A673 (cell line): ENCODE measurements around the gene OR13C9.
"Not testable (repeated sequence)": the region's sequence is repeated elsewhere in the genome, so short reads cannot be mapped to it uniquely, and the experiment has no call there.

Experiments
- EZH2 ChIP-seq: fragments of 200-600 bp; sonication (generic); IDR thresholded peaks from 2 replicates; pipeline ENCODE4 v1.6.1; 2017; ENCODE audit warnings: borderline replicate concordance, low read depth, mild to moderate bottlenecking, mixed read lengths, antibody characterized with exemption, low read length; ENCODE audit not compliant: poor library complexity, severe bottlenecking
- TF ChIP-seq, protein P1 (sequence below): fragments of 300-800, 200-600 bp; sonication (generic); conservative IDR thresholded peaks from 2 replicates; pipeline ENCODE4 v1.5.1; 2017; ENCODE audit warnings: low read depth, mild to moderate bottlenecking, antibody characterized with exemption, low read length, moderate library complexity, mixed read lengths

DNA sequence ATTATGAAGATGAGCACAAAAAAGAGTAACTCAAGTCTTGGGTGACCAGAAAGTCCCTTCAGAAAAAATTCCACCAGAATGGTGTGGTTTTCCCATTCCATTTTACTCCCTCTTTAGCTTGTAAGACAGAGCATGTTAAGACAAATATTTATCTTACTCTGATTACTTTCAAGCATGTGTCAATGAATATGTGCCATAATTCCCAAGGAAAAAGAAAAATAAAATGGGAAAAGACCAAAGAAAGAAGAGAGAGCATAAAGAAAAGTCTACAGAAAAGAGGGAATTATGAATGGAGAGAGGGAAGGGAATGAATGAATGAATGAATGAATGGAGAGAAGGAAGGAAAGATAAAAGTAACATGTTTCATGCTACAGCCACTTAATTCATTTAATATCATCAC lies 18.7 kb downstream of the OR13C9 start, which contains the start of gene OR13C5:
- not testable (repeated sequence) for TF ChIP-seq EZH2
- TF ChIP-seq, protein P1, sequence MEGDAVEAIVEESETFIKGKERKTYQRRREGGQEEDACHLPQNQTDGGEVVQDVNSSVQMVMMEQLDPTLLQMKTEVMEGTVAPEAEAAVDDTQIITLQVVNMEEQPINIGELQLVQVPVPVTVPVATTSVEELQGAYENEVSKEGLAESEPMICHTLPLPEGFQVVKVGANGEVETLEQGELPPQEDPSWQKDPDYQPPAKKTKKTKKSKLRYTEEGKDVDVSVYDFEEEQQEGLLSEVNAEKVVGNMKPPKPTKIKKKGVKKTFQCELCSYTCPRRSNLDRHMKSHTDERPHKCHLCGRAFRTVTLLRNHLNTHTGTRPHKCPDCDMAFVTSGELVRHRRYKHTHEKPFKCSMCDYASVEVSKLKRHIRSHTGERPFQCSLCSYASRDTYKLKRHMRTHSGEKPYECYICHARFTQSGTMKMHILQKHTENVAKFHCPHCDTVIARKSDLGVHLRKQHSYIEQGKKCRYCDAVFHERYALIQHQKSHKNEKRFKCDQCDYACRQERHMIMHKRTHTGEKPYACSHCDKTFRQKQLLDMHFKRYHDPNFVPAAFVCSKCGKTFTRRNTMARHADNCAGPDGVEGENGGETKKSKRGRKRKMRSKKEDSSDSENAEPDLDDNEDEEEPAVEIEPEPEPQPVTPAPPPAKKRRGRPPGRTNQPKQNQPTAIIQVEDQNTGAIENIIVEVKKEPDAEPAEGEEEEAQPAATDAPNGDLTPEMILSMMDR = not testable (repeated sequence)
